Astrocyte (in vitro differentiated cells and primary cell): ENCODE data around the gene FXYD4. TPM values are rescaled to one million over a fixed set of nuclear protein-coding genes. Genes with fewer than 3 reads are reported as not detected.

Experiments used
- DNase-seq: peaks from one replicate; pipeline ENCODE4 v3.0.0-alpha.2; 2010; ENCODE audit warnings: low read depth
- FAIRE-seq: peaks from 2 replicates; lab custom pipeline; 2011; peaks lifted over from hg19 to GRCh38; lab: Jason Lieb, UNC
- H2AFZ ChIP-seq: 2 replicates; pipeline ENCODE4 v1.6.0; 2012; ENCODE audit warnings: low read depth, low read length, inconsistent platforms
- H3K27ac ChIP-seq: 2 replicates; pipeline ENCODE4 v1.5.1; 2011; ENCODE audit warnings: low read depth, low read length, inconsistent platforms
- H3K27me3 ChIP-seq: 2 replicates; pipeline ENCODE4 v1.6.0; 2011; ENCODE audit warnings: low read length, inconsistent platforms; ENCODE audit not compliant: insufficient read depth
- H3K36me3 ChIP-seq: 2 replicates; pipeline ENCODE4 v1.5.1; 2011; ENCODE audit warnings: low read length, inconsistent platforms; ENCODE audit not compliant: insufficient read depth
- H3K4me1 ChIP-seq: 2 replicates; pipeline ENCODE4 v1.5.1; 2011; ENCODE audit warnings: low read length, inconsistent platforms; ENCODE audit not compliant: insufficient read depth
- H3K4me2 ChIP-seq: 2 replicates; pipeline ENCODE4 v1.6.0; 2012; ENCODE audit warnings: low read length, inconsistent platforms
- H3K4me3 ChIP-seq: 2 replicates; pipeline ENCODE4 v1.5.1; 2011; ENCODE audit warnings: low read depth, mild to moderate bottlenecking, low read length, inconsistent platforms; ENCODE audit not compliant: insufficient read depth
- H3K79me2 ChIP-seq: 2 replicates; pipeline ENCODE4 v1.6.0; 2012; ENCODE audit warnings: mild to moderate bottlenecking, low read length, inconsistent platforms; ENCODE audit not compliant: insufficient read depth
- H3K9ac ChIP-seq: 2 replicates; pipeline ENCODE4 v1.6.0; 2012; ENCODE audit warnings: mild to moderate bottlenecking, low read length, inconsistent platforms
- H3K9me3 ChIP-seq: 2 replicates; pipeline ENCODE4 v1.5.1; 2012; ENCODE audit warnings: low read depth, mild to moderate bottlenecking, low read length, inconsistent platforms; ENCODE audit not compliant: insufficient read depth
- H4K20me1 ChIP-seq: 2 replicates; pipeline ENCODE4 v1.6.0; 2012; ENCODE audit warnings: low read length, inconsistent platforms; ENCODE audit not compliant: insufficient read depth
- H3K27ac Mint-ChIP-seq: one replicate; pipeline ENCODE4 v1.8.0; 2021; ENCODE audit warnings: mild to moderate bottlenecking, mixed read lengths; ENCODE audit not compliant: unreplicated experiment
- H3K27me3 Mint-ChIP-seq: one replicate; pipeline ENCODE4 v1.8.0; 2021; ENCODE audit warnings: low read depth, mixed read lengths; ENCODE audit not compliant: unreplicated experiment
- H3K36me3 Mint-ChIP-seq: one replicate; pipeline ENCODE4 v1.8.0; 2021; ENCODE audit warnings: low read depth, mixed read lengths; ENCODE audit not compliant: unreplicated experiment
- H3K4me1 Mint-ChIP-seq: one replicate; pipeline ENCODE4 v1.8.0; 2021; ENCODE audit warnings: low read depth, mixed read lengths; ENCODE audit not compliant: unreplicated experiment
- H3K4me3 Mint-ChIP-seq: one replicate; pipeline ENCODE4 v1.8.0; 2021; ENCODE audit warnings: mild to moderate bottlenecking, moderate library complexity, mixed read lengths; ENCODE audit not compliant: unreplicated experiment
- H3K9me3 Mint-ChIP-seq: one replicate; pipeline ENCODE4 v1.8.0; 2021; ENCODE audit warnings: mild to moderate bottlenecking, mixed read lengths; ENCODE audit not compliant: unreplicated experiment
- CTCF ChIP-seq: IDR thresholded peaks from 2 replicates; pipeline ENCODE4 v1.5.1; 2011; ENCODE audit warnings: low read depth, mild to moderate bottlenecking, inconsistent platforms, low read length, moderate library complexity; ENCODE audit not compliant: insufficient read depth
- EZH2 ChIP-seq: IDR thresholded peaks from 2 replicates; pipeline ENCODE4 v1.6.1; 2012; ENCODE audit warnings: mild to moderate bottlenecking, low read length, inconsistent platforms; ENCODE audit not compliant: insufficient read depth
- total RNA-seq: library from RNA; stranded (reverse); gene quantifications from 2 replicates; pipeline ENCODE4 v1.2.1, GENCODE V29; 2021

Gene FXYD4
- total RNA-seq, 1 donor from 2014 or later, result not detected

GRCh38 chr10:43348511-43349312, 22.7 kb upstream of the FXYD4 start:
- Mint-ChIP-seq H3K4me3 (no peak overlapping the region), H3K36me3 (no peaks in the 10 kb centered on the region), H3K4me1 (peaks cover 2% of the 10 kb centered on the region), H3K27me3 (peaks cover 11% of the 10 kb centered on the region), H3K27ac (peak overlapping the region; percentile 28), H3K9me3 (no peaks in the 10 kb centered on the region)
- H3K4me2 ChIP-seq, result no peak overlapping the region
- no peak overlapping the region for H2AFZ ChIP-seq
- no peaks in the 10 kb centered on the region for H3K79me2 ChIP-seq
- no peaks in the 10 kb centered on the region for H3K36me3 ChIP-seq
- H3K4me3 ChIP-seq, result no peak overlapping the region
- no peaks in the 10 kb centered on the region for H4K20me1 ChIP-seq
- TF ChIP-seq CTCF (peak; percentile 95), EZH2 (no peak)
- no peaks in the 10 kb centered on the region for H3K4me1 ChIP-seq
- no peaks in the 10 kb centered on the region for H3K9me3 ChIP-seq
- no peak overlapping the region for H3K9ac ChIP-seq
- FAIRE-seq (no peak), DNase-seq (peak; percentile 36)
- no peak overlapping the region for H3K27ac ChIP-seq
- peaks cover 5% of the 10 kb centered on the region for H3K27me3 ChIP-seq

GRCh38 chr10:43350156-43350555, 21.3 kb upstream of the FXYD4 start:
- TF ChIP-seq EZH2, result no peak
- TF ChIP-seq CTCF, result no peak
- DNase-seq (no peak), FAIRE-seq (no peak)
- no peaks in the 10 kb centered on the region for H3K79me2 ChIP-seq
- Mint-ChIP-seq H3K9me3 (no peaks in the 10 kb centered on the region), H3K27me3 (peaks cover 6% of the 10 kb centered on the region), H3K36me3 (no peaks in the 10 kb centered on the region), H3K27ac (no peak overlapping the region), H3K4me1 (peaks cover 4% of the 10 kb centered on the region), H3K4me3 (no peak overlapping the region)
- H3K27me3 ChIP-seq, result peaks cover 5% of the 10 kb centered on the region
- H4K20me1 ChIP-seq, result no peaks in the 10 kb centered on the region
- H3K27ac ChIP-seq, result no peak overlapping the region
- H3K4me3 ChIP-seq, result no peak overlapping the region
- H3K9ac ChIP-seq, result no peak overlapping the region
- H2AFZ ChIP-seq, result no peak overlapping the region
- no peak overlapping the region for H3K4me2 ChIP-seq
- no peaks in the 10 kb centered on the region for H3K36me3 ChIP-seq
- no peaks in the 10 kb centered on the region for H3K9me3 ChIP-seq
- no peaks in the 10 kb centered on the region for H3K4me1 ChIP-seq

- no peak overlapping the region for H3K27ac Mint-ChIP-seq
- H3K9me3 Mint-ChIP-seq, result no peaks in the 10 kb centered on the region
- H3K4me1 Mint-ChIP-seq, result peaks cover 4% of the 10 kb centered on the region
- Histone ChIP-seq H3K9me3 (no peaks in the 10 kb centered on the region), H3K9ac (no peak overlapping the region), H4K20me1 (no peaks in the 10 kb centered on the region), H3K4me2 (peak overlapping the region; percentile 46), H3K27me3 (peaks cover 5% of the 10 kb centered on the region), H3K27ac (no peak overlapping the region), H3K4me1 (peaks cover under 1% of the 10 kb centered on the region), H3K4me3 (no peak overlapping the region), H3K79me2 (no peaks in the 10 kb centered on the region), H3K36me3 (no peaks in the 10 kb centered on the region), H2AFZ (peak overlapping the region; percentile 58)
- no peak overlapping the region for H3K4me3 Mint-ChIP-seq
- H3K36me3 Mint-ChIP-seq, result no peaks in the 10 kb centered on the region
- H3K27me3 Mint-ChIP-seq, result peaks cover 6% of the 10 kb centered on the region
- no peak for DNase-seq
- TF ChIP-seq EZH2 (no peak), CTCF (no peak)
- no peak for FAIRE-seq
Measured at GRCh38 chr10:43350686-43351085, 20.8 kb upstream of the FXYD4 start.
